OCI-LY7 (cell line): ENCODE data around the gene CACNA1B. TPM values are rescaled to one million over a fixed set of nuclear protein-coding genes. Genes with fewer than 3 reads are reported as not detected.

Experiments
- BruUV-seq: library from RNA; stranded (reverse); fragments of 400-500 nt; replicated peaks from 2 replicates; lab custom pipeline; 2021; lab: Mats Ljungman, UMichigan
- CTCF ChIA-PET: fragments of 300-600 bp; sonication (Branson Sonifier 250); formaldehyde crosslinking; loops from one replicate; lab custom pipeline; 2022; ENCODE audit warnings: antibody characterized with exemption; ENCODE audit not compliant: unreplicated experiment; lab: Charles Lee
- POLR2A ChIA-PET: fragments of 300-600 bp; sonication (Branson Sonifier 250); formaldehyde crosslinking; loops from one replicate; lab custom pipeline; 2022; ENCODE audit warnings: antibody characterized with exemption; lab: Charles Lee
- DNase-seq: peaks from one replicate; pipeline ENCODE4 v3.0.0-alpha.2; 2015; ENCODE audit warnings: low spot score
- H2AFZ ChIP-seq: fragments of 200-600 bp; sonication (generic), shearing (Covaris generic); 2 replicates; pipeline ENCODE4 v1.6.1; 2014; ENCODE audit warnings: mild to moderate bottlenecking, antibody characterized with exemption, low read length, moderate library complexity
- H3K27ac ChIP-seq: fragments of 200-600 bp; sonication (generic); 2 replicates; pipeline ENCODE4 v1.5.1; 2014; ENCODE audit warnings: mixed run types, low read depth, mild to moderate bottlenecking, moderate library complexity, low read length, inconsistent platforms; ENCODE audit not compliant: poor library complexity, severe bottlenecking
- H3K36me3 ChIP-seq: fragments of 200-600 bp; sonication (generic); 2 replicates; pipeline ENCODE4 v1.6.1; 2014; ENCODE audit warnings: mild to moderate bottlenecking, antibody characterized with exemption, low read length, moderate library complexity, mixed read lengths; ENCODE audit not compliant: insufficient read depth
- H3K4me1 ChIP-seq: fragments of 200-600 bp; sonication (generic); 2 replicates; pipeline ENCODE4 v1.5.1; 2014; ENCODE audit warnings: mild to moderate bottlenecking, low read length; ENCODE audit not compliant: insufficient read depth, poor library complexity, severe bottlenecking
- H3K4me2 ChIP-seq: fragments of 200-600 bp; sonication (generic); 2 replicates; pipeline ENCODE4 v1.6.1; 2014; ENCODE audit warnings: mild to moderate bottlenecking, low read length
- H3K4me3 ChIP-seq: fragments of 200-600 bp; sonication (generic); 2 replicates; pipeline ENCODE4 v1.5.1; 2014; ENCODE audit warnings: mild to moderate bottlenecking, low read depth, low read length; ENCODE audit not compliant: poor library complexity, severe bottlenecking
- H3K79me2 ChIP-seq: fragments of 200-600 bp; sonication (generic); 2 replicates; pipeline ENCODE4 v1.6.1; 2016; ENCODE audit warnings: low read depth, mild to moderate bottlenecking, low read length, moderate library complexity, mixed read lengths; ENCODE audit not compliant: insufficient read depth
- H3K9me2 ChIP-seq: fragments of 200-600 bp; sonication (generic); 2 replicates; pipeline ENCODE4 v1.6.1; 2016; ENCODE audit warnings: mild to moderate bottlenecking, low read length, mixed read lengths; ENCODE audit not compliant: insufficient read depth
- H3K9me3 ChIP-seq: fragments of 200-600 bp; sonication (generic); 2 replicates; pipeline ENCODE4 v1.6.1; 2014; ENCODE audit warnings: mild to moderate bottlenecking, mixed run types, low read length, mixed read lengths
- H4K20me1 ChIP-seq: fragments of 200-600 bp; sonication (generic); 2 replicates; pipeline ENCODE4 v1.6.1; 2014; ENCODE audit warnings: mild to moderate bottlenecking, antibody characterized with exemption, low read length, moderate library complexity, mixed read lengths; ENCODE audit not compliant: insufficient read depth
- CTCF ChIP-seq: fragments of 200-600 bp; sonication (generic); conservative IDR thresholded peaks from 2 replicates; pipeline ENCODE4 v1.5.1; 2014; ENCODE audit warnings: mild to moderate bottlenecking, antibody characterized with exemption, low read length, moderate library complexity, mixed read lengths
- EZH2phosphoT487 ChIP-seq: fragments of 200-600 bp; sonication (generic); IDR thresholded peaks from 2 replicates; pipeline ENCODE4 v1.6.1; 2018; ENCODE audit warnings: low read depth, borderline replicate concordance, mild to moderate bottlenecking, mixed run types, antibody characterized with exemption, low read length, moderate library complexity, mixed read lengths
- intact Hi-C: fragments of 100-400 bp; cut with micrococcal nuclease; formaldehyde crosslinking; loops from one replicate; pipeline ENCODE4 v1.10.0; 2022; ENCODE audit not compliant: unreplicated experiment
- total RNA-seq, 2 experiments: library from RNA; depleted of rRNA in 1 of 2; stranded (reverse); fragments of >200 nt in 1 of 2; shearing (Covaris generic) in 1 of 2; gene quantifications; 2 replicates each; pipeline ENCODE4 v1.2.3, GENCODE V29; 2014 to 2022

Gene CACNA1B
- total RNA-seq, 2 experiments from 2014 or later = not detected

GRCh38 chr9:138013273-138013672 lies 135.7 kb downstream of the CACNA1B start:
- CTCF ChIA-PET = no interaction called here
- no peaks in the 10 kb centered on the region for H3K36me3 ChIP-seq

GRCh38 chr9:138013836-138014562 lies 136.4 kb downstream of the CACNA1B start:
- CTCF ChIA-PET = no interaction called here

More at GRCh38 chr9:138013273-138013672, 135.7 kb downstream of the CACNA1B start:
- H3K79me2 ChIP-seq = no peaks in the 10 kb centered on the region
- DNase-seq = no peak
- POLR2A ChIA-PET = no interaction called here
- TF ChIP-seq CTCF (no peak), EZH2phosphoT487 (no peak)
- no peak overlapping the region for H2AFZ ChIP-seq
- intact Hi-C loops = no loop called here
- no peak overlapping the region for H3K27ac ChIP-seq
- no peaks in the 10 kb centered on the region for H4K20me1 ChIP-seq
- BruUV-seq = no TSS peak
- H3K4me2 ChIP-seq = no peak overlapping the region
- H3K9me2 ChIP-seq = no peaks in the 10 kb centered on the region
- H3K4me3 ChIP-seq = no peak overlapping the region
- H3K4me1 ChIP-seq = no peaks in the 10 kb centered on the region
- H3K9me3 ChIP-seq = no peaks in the 10 kb centered on the region

More at GRCh38 chr9:138013836-138014562, 136.4 kb downstream of the CACNA1B start:
- Histone ChIP-seq H2AFZ (no peak overlapping the region), H3K4me1 (no peaks in the 10 kb centered on the region), H3K9me3 (no peaks in the 10 kb centered on the region), H3K4me2 (no peak overlapping the region), H3K36me3 (no peaks in the 10 kb centered on the region), H4K20me1 (no peaks in the 10 kb centered on the region), H3K4me3 (no peak overlapping the region), H3K79me2 (no peaks in the 10 kb centered on the region), H3K27ac (no peak overlapping the region), H3K9me2 (no peaks in the 10 kb centered on the region)
- DNase-seq = no peak
- POLR2A ChIA-PET = interaction anchor here (1.6 kb wide), 1 partner anchor 12 kb away, joined by 3 read pairs; no protein-coding TSS in a partner anchor
- TF ChIP-seq CTCF (no peak), EZH2phosphoT487 (no peak)
- intact Hi-C loops = no loop called here
- BruUV-seq = no TSS peak
